Muscle of back (tissue), 11 donors: ENCODE results near the gene ZNF469. TPM values are rescaled to one million over a fixed set of nuclear protein-coding genes. Genes with fewer than 3 reads are reported as not detected.
"Not testable (repeated sequence)": the region's sequence is repeated elsewhere in the genome, so short reads cannot be mapped to it uniquely, and the experiment has no call there.

Experiments used
- DNase-seq, 3 donors: peaks; one replicate each; pipeline versions ENCODE4 v3.0.0 to v3.0.0-alpha.2; 2013
- polyA plus RNA-seq, 10 donors: library from polyadenylated mRNA; unstranded; fragments of 120-200 nt; gene quantifications; one replicate each; pipeline ENCODE4 v1.2.1, GENCODE V29; 2013; ENCODE audit not compliant: insufficient read length in 10 of 10

The ZNF469 gene
- polyA plus RNA-seq, 10 donors, result 4.0 to 9.9 (median 6.2) TPM

DNA sequence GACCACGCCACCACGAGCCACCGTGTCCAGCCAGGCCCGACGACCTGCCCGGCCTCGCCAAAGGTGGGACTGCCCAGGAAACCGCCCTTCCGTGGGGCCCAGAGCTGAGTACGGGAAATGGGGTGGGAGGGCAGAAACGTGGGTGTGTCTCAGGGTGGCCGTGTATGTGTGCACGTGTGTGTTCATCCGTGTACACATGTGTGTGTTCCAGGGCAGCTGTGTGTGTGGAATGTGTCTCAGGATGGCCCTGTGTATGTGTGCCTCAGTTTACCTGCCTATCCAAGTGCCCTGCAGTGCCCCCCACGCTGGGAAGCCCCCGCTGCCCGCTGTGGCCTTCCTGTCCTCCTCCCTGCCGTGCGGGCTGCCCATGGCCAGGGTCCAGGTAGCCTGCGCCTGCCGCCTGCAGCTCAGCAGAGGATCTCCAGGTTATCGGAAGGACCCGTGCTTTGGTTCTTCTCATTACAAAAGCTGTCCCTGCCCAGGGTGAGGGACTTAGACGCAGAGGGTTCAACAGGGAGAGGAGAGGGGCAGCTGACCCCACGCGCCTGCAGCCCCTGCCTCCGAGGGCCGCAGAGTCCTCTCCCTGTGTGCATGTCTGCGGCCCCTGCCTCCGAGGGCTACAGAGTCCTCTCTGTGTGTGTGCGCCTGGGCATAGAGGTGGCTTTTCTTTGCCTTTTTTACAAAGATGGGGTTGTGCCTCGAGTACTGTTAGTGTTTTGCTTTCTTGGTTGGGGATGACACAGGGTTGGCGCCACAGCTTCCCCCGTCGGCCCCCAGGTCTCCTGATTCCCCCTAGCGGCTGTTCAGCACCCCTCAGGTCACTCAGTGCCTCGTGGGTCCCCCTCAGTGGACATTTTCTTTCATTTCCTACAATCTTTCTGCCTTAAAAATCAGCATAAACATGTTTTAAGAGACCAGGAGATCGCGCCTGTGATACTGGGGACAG is 23.6 kb downstream of the ZNF469 start:
- DNase-seq, result peak in 2 of 3 donors; percentile 42 to 83

DNA sequence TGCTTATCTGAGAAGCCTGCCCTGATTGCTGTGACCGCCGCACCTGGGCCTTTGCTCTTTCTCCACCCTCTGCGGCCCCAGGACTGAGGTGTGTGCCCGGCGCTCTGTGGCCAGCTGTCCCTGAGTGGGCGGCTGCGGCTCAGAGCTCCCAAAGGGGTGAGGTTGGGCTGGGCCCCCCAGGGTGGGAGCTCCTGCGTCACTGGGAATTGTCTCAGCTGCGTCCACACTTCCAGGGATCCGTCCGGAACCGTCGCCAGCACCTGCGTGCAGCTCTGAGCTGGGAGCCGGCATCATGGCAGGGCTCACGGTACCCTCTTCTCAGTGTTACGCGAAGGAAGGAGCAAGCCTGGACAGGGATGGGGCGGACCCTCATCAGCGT is 24.3 kb downstream of the ZNF469 start:
- no peak for DNase-seq

DNA sequence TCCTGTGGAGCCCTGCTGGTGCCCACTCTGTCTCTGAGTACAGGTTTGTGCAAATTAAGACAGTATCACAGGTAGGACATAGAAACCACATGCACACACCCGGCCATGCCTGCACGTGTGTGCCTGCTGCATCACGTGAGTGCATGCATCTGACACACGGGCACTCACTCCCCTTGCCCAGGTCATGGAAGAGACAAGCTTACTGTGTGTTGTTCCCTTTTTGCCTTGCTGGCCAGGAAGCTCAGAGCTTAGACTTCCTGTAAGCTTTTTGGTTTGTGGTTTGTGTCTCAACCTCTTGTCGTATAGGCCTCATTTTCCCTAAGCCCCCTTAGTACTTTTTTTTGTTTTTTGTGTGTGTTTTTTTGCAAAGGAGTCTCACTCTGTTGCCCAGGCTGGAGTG is 25.0 kb downstream of the ZNF469 start:
- DNase-seq, result no peak

DNA sequence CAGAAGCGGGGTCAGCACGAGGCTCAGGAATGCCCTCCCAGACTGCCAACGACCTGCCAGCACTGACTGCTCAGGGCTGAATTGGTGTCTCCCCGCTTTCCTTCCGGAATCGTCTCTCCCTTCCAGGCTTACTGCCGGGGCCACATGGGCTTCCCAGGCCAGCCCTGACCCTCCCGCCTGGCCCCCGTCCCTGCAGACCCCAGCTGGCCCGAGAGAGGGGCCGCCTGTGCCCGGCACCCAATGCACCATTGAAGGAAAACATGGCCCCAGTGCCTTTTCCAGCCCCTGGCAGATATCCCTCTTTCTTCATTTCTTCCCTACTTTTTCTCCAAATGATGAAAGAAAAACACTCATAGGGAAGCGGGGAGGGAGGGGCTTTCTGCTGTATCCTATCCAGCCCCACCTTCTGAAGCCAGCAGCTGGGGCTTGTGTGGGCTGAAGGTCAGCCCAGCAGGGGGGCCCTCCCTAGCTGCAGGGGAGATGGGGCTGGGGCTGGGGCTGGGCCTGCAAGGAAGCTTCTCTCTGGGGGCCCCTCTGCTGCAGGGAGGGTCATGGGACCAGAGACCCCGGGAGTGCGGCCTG is 25.9 kb downstream of the ZNF469 start:
- DNase-seq, result peak in 1 of 3 donors; percentile 70

DNA sequence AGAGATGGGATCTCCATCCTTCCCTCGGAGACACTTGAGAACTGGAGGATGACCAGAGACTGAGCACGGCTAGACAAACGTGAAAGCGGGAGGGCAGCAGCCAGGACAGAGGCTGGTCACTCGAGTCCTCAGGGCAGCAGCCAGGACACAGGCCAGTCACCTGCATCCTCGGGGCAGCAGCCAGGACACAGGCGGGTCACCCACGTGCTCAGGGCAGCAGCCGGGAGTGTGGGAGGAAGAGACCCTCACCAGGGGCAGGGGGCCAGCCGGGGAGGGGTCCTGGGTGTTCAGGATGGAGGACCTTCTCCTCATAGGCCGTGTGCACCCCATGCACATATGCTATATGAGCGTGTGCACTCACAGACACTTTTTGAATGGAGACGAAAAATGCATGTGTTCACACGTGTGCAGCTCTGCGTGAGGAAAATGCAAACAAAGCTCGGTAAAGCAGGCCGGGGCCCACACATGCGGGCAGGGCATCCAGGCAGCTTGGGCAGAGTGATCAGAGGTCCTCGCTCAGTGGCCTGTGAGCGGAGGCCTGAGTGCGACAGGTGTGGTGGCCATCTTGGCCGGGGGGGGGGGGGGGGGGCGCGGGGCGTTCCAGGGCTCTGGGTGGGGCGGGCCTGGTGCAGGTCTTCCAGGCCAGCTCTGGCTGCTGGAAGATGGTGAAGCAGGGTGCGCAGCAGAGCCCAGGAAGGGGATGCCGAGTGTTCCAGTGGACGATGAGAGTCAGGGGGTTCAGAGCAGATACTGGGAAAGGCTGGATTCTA is 26.7 kb downstream of the ZNF469 start:
- DNase-seq, result no peak

DNA sequence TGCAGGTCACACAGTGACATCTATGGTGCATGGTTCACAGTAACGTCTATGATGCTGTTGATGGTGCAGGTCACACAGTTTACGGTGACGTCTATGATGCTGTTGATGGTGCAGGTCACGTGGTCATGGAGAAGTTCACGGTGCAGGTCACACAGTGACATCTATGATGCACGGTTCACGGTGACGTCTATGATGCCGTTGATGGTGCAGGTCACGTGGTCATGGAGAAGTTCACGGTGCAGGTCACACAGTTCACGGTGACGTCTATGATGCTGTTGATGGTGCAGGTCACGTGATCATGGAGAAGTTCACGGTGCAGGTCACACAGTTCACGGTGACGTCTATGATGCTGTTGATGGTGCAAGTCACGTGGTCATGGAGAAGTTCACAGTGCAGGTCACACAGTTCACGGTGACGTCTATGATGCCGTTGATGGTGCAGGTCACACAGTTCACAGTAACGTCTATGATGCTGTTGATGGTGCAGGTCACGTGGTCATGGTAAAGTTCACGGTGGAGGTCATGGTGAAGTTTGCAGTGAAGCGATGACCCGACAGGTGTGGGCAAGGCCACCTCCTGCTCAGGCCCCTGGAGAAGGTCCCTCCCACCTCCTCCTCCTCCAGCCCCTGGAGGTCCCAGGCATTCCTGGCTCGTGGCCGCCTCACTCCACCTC is 27.7 kb downstream of the ZNF469 start:
- not testable (repeated sequence) for DNase-seq

DNA sequence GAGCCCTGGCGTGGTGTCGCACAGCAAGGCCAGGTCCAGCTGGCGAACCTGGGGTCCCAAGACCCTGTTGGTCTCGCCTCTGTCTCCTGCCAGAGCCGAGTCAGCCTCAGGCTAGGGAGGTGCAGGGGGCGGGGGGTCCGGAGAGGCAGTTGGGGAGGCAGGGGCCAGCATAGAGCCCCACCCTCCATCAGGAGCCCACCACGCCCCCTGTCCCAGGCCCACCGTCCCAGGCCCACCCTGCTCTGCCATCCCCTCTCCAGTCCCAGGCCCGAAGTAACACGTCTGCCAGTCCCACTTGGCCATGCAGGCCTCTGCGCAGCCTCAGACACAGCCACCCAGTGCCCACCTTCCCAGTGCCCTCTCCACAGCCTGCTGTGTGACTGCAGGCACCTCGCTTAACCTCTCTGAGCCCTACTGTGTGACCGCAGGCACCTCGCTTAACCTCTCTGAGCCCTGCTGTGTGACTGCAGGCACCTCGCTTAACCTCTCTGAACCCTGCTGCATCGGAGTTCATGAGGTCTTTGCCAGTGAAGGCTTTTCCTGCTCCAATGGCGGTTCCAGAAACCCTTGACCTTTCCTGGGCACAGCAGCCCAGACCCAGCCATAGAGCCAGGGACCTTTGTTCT is 29.3 kb downstream of the ZNF469 start:
- DNase-seq, result no peak

DNA sequence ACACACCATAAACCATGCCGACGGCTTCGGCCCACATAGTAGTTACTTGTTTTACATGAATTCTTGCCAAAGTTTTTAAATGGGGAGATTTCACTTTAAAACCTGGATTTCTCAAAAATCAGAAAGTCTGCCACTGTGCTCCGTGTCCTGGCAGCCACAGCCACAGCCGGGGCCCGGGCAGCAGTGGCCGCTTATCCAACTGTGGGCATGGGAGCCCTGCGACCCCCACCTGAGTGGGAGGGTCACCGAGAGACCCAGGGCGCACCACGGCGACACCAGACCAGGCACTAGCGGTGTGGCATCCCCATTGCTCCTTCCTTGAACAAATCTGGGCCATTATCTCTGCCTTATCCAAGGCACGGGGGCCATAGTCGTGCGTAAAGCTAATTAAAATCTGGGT is 30.0 kb downstream of the ZNF469 start:
- no peak for DNase-seq

DNA sequence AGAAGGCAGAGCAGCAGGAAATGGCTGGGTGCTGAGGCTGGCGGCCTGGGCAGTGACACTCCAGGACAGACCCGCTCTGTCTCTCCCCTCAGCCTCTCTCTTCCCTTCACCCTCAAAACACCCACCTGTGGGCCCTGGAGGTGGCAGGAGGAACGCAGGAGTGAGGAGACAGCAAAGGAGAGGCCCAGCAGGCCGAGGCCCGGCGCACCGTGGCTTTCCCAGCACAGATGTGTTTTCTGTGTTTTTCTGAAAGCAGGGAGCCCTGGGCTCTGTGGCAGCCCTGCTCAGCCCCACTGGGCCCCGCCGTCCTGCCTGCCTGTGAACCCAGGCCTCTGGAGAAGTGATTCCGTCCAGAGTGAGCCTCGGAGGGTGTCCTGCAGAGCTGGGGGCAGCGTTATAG is 30.5 kb downstream of the ZNF469 start:
- no peak for DNase-seq

DNA sequence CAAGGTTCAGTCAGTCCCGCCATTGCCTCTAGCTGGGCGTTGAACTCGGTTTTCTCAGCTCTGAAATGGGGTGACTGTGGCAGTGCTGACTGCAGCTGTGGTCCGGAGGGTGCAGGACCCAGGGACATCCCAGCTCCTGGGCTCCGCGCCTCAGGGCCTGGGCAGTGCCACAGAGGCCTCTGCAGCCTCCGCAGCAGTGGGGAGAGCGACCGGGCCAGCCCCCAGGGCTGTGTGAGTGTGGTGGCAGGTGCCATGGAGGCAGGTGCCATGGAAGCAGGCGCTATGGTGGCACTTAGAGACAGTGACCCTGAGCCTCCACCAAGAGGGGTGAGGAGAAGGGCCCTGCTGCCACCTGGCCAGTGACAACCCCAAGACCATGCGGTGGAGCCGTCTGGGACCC is 30.9 kb downstream of the ZNF469 start:
- no peak for DNase-seq

DNA sequence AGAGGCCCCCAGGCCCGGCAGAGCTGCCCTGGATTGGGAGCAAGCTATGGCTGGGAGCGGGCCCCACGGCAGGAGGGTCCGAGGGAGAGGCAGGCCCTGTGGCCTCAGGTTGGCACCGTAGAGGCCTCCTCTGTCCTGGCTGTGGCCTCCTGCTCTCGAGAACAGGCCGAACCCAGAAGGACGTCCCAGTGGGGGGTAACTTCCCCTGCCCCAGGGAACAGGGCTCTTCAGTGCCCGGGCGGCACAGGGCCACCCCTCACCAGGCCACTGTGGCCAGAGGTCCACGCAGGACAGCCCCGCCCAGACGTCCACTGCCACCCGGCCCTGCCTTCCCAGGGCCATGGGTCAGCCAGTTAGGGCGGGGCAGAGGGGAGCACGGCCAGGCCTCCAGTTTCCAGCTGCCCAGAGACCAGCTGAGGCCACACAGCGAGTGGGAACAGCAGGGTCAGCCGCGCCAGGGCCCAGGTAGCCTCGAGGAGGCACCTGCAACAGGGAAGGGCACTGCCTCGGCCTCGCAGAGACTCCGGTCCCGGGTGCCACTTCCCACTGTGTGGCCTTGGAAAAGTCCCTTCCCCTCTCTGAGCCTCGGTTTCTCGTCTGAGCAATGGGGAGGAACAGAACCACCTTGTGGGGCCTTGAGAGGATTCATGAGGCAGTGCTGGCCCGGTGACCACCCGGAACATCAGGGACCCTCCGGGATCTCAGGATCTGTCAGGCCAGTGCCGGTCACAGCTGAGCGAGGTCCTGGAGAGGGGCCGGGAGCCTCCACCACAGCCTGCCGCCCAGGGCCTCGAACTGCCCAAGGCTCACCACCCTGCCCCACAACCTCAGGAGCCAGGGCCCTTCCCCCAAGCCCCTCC is 32.0 kb downstream of the ZNF469 start:
- no peak for DNase-seq

DNA sequence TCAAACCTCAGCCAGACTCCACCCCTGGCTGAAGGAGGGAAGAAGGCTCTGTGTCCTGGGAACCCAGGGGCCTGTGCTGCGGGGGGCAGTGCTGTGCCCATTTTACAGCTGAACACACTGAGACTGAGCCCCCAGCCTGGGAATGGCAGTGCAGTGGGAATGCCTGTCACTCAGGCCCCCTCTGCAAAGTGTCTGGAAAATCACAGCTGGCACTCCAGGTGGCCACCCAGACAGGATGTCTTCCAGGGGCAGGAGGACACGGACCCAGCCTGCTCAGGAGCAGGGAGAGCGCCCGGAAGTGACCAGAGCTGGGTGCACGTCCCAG is 32.6 kb downstream of the ZNF469 start:
- DNase-seq, result peak in 1 of 3 donors; percentile 20

DNA sequence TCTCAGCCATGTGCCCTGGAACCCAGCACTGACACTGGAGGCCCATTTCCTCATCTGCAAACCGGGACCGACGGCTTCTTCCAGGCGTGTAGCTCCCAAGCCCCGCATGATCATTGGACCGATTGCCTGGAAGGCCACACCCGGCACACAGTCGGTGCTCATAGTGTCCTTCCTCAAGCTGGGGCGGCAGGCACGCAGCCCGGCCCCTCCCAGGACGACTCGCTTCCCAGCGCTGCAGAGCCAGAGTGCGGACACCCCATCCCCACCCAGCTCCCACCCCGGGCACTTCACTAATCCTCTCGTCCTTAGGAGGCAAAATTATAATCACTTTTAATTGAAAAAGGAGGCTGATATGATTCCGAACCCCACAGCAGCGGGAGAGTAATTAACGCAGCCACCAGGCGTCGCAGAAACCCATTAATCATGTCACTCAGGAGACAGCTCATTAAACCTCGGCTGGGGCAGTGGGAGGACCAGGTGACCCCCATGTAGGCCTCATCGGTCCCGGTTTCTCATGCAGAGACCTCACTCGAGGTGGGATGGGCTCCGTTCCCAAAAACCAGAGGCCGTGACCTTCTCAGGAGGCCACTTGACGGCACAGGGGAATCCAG is 33.1 kb downstream of the ZNF469 start:
- no peak for DNase-seq

DNA sequence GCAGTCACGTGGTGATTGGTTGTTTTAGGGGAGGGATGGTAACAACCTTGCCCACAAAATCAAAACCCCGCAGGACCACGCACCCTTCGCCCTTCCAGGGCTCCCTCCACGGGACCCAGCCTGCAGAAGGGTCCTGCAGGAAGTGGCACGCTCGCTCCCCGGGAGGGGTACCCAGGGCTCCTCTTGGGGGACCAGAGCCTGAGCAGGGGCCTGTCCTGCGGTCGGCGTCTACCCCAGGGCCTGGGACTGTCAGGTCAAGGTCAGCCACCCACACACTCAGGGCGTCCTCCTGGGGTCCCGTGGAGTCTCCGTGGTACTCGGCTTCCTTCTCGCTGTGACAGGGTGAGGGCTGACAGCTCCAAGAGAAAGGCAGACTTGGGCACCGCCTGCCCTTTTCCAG is 33.9 kb downstream of the ZNF469 start:
- no peak for DNase-seq

DNA sequence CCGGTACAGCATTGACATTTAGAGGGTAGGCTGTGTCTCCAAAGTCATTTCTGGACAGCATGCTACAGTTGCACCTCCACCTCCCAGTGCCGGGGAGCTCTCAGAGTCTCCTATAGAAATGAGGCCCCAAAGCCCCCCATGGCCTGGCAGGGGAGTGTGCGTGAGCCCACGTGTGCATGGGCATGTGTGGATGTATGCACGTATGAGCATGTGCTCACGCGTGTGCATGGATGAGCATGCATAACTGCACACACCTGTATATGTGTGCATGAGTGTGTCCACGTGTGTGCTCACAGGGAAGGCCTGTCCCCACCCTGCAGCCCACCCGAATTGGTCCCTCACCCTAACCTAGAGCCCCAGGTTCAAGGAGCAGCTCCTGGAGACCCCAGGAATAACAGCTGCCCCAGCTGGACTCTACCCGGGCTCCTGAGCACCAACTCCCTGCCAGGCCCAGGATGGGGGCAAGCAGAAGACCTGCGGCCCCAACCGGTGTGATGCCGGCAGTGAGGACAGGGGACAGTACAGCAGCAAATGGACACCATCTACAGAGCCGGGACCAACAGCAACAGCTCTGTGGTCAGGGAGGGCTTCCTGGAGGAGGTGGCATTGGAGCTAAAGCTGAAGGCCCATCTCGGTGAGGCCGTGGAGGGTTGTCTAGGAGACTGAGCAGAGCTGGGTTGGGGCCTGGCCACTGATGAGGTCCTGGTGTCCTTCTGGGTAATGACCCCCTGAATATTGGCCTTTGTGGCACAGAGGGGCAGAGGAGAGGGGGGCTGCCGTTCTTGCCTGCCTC is 35.1 kb downstream of the ZNF469 start:
- DNase-seq, result no peak

DNA sequence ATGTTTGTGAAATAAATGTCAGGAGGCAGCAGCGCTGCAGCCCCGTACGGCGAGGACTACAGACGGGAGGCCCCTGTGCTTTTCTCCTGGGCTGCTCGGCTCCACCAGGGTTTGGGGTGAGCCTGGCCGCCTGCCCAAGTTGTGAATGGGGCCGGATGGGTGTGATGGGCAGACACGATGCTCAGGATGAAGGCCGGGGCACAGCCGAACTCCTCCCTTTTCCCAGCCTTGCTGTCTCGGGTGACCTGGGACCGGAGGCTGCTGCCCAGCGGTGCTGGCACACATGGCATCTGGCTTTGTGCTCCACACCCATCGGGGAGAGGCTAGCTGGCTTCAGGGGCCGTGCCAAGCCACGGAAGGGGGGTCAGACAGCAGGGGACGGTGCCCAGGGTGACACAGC is 36.1 kb downstream of the ZNF469 start:
- DNase-seq, result no peak

DNA sequence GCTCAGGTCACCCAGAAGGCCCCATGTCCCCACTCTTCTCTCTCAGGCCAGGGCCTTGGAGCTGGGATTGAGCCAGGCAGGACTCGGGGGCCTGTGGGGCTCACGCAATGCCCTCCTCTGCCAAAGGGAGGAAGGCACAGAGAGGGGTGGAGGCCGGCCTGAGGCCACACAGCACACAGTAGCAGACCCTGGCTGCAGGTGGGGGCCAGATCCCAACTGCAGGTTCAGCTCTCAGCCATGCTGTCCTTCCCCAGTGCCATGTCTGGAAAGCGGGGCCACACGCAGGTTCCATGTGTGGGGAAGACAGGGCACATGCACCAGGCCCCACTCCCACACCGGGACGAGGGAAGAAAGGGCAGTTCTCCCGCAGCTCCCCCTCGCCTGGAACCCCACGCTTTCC is 37.0 kb downstream of the ZNF469 start:
- DNase-seq, result peak in 1 of 3 donors; percentile 7

DNA sequence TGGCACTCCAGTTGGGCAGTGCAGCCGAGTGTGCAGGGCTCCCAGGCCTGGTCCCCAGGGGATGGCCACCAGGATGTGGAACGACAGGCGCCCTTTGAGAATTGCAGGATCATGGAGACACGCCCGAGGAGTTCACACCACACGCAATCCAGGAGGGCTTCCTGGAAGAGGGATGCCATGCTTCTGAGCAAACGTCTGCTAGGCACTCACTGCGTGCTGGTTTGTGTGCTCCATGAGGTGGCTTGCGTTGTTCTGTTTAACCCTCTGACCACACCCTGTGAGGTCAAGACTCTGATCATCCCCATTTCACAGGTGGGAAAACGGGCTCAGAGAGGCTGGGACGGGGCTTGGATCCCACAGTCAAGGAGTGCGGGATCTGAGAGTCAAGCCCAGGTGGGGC is 37.7 kb downstream of the ZNF469 start:
- DNase-seq, result no peak

DNA sequence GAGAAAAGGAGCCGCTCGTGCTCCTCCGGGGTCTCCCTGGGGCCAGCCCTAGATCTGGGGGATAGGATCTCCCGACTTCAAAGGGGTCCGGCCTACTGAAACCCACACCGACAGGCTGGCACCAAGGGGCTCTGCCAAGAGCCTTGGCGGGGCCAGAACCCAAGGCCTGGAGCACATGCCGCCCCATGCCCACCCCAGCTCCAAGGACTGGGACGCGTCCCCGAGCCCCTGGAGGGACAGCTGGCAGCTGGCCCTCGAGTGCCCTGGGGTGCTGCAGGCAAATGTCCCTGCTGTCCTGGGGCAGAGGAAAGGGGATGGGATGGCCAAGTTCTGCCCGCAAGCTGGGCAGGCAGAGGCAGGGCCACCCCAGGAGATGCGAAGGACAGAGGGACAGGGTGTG is 38.5 kb downstream of the ZNF469 start:
- no peak for DNase-seq
